Measurements from ENCODE around the gene AFF3.

DNA sequence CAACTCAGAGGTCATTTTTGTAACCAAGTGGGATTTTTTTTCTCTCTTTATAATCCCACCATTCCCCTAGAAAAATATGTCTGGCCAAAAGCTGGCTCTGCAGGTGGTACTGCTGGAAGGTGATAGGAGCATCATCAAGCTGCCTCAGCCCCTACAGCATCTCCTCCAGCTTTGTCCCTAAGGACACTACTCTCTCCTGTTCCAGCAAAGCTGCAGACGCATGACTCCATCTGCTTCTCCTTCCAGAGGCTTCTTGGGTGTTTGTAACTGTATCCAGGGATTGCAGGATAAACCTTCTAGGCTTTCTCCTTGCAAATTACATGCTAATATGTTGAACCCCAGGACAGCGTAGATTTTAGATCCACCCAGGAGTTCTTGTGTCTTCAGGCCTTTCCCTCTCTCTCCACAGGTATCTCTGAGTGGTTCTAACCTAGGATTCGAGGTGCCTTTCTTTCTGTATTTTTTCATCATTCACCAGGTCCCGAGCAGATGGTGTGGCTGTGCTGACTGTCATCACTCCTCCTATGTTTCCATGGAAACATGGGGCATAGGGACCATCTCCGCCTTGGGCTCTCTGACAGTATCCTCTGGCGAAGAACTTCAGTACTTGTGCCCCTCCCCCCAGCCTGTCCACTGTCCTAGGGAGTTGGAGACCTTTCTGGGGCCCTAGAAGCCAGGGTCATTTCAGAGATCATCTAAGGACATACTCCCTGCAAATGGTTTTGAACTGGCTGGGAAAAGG lies 34.3 kb downstream of the AFF3 start:
- TF ChIP-seq, protein P1, sequence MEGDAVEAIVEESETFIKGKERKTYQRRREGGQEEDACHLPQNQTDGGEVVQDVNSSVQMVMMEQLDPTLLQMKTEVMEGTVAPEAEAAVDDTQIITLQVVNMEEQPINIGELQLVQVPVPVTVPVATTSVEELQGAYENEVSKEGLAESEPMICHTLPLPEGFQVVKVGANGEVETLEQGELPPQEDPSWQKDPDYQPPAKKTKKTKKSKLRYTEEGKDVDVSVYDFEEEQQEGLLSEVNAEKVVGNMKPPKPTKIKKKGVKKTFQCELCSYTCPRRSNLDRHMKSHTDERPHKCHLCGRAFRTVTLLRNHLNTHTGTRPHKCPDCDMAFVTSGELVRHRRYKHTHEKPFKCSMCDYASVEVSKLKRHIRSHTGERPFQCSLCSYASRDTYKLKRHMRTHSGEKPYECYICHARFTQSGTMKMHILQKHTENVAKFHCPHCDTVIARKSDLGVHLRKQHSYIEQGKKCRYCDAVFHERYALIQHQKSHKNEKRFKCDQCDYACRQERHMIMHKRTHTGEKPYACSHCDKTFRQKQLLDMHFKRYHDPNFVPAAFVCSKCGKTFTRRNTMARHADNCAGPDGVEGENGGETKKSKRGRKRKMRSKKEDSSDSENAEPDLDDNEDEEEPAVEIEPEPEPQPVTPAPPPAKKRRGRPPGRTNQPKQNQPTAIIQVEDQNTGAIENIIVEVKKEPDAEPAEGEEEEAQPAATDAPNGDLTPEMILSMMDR (IDR thresholded peaks at IDR 0.05), result no peak
- no peak for TF ChIP-seq POLR2A (IDR thresholded peaks at IDR 0.05)
